Adrenal gland (tissue), 12 donors: ENCODE data around the gene ABLIM1. TPM values are rescaled to one million over a fixed set of nuclear protein-coding genes. Genes with fewer than 3 reads are reported as not detected.

ENCODE experiments used
- DNase-seq, 7 donors: peaks; one replicate each; pipeline ENCODE4 v3.0.0-alpha.2; 2019 to 2020
- H3K27ac ChIP-seq, 5 donors: fragments of 200-600 bp; sonication (generic) in 4 of 5; 1 replicate in 3 of 5; 2 replicates in 2 of 5; pipeline versions ENCODE4 v1.5.1 to v1.8.0; 2016 to 2020; ENCODE audit warnings: mild to moderate bottlenecking in 1 of 5
- H3K27me3 ChIP-seq: fragments of 200-600 bp; 2 replicates; pipeline ENCODE4 v1.8.0; 2021
- H3K36me3 ChIP-seq, 2 donors: fragments of 200-600 bp; replicated peaks in 1 of 2; 1 replicate in 1 of 2; 2 replicates in 1 of 2; pipeline versions ENCODE4 v1.5.1 to v1.8.0; 2018 to 2022
- H3K4me1 ChIP-seq, 2 donors: fragments of 200-600 bp; replicated peaks in 1 of 2; 1 replicate in 1 of 2; 2 replicates in 1 of 2; pipeline versions ENCODE4 v1.5.1 to v1.8.0; 2018 to 2021
- H3K4me3 ChIP-seq, 4 donors: fragments of 200-600 bp; sonication (generic) in 3 of 4; one replicate each; pipeline ENCODE4 v1.5.1; 2016 to 2018
- H3K9me3 ChIP-seq, 3 donors: fragments of 200-600 bp; sonication (generic) in 1 of 3; replicated peaks in 1 of 3; 1 replicate in 2 of 3; 2 replicates in 1 of 3; pipeline versions ENCODE4 v1.5.1 to v1.8.0; 2016 to 2021
- POLR2A ChIP-seq, 2 donors: fragments of 450-650 bp; IDR thresholded peaks; one replicate each; pipeline ENCODE4 v1.6.1; 2017; ENCODE audit warnings: antibody characterized with exemption in 2 of 2, mild to moderate bottlenecking in 2 of 2, moderate library complexity in 1 of 2
- WGBS, 4 donors: extraction: QIAGEN DNeasy Blood & Tissue Kit in 2 of 4; methylation state at CpG; one replicate each; pipeline versions ENCODE4 v1.1.5 to v1.1.7; 2013 to 2017; 5-methylcytosine and 5-hydroxymethylcytosine counted together
- intact Hi-C, 2 donors: fragments of 100-400 bp; cut with DNase I; formaldehyde crosslinking; loops; one replicate each; pipeline versions ENCODE4 v1.14.1 to v1.15.0; 2022 to 2023
- polyA plus RNA-seq, 3 donors: library from polyadenylated mRNA; stranded (reverse); fragments of 200-250 nt in 2 of 3; fragments of 350-450 nt in 1 of 3; fragmentation: Illumina TruSeq in 1 of 3; extraction: RNeasy Lipid Tissue Mini Kit (QIAGEN cat#74804) in 1 of 3; gene quantifications; one replicate each; pipeline ENCODE4 v1.2.3, GENCODE V29; 2013 to 2014
- total RNA-seq, 9 donors: library from RNA; depleted of rRNA in 4 of 9; stranded (reverse); fragments of >200 nt in 4 of 9; fragments of 120-200 nt in 1 of 9; fragmentation: NEBNext Ultra II Directional in 1 of 9; extraction: Animal tissue kit (Norgen Biotek cat#: 25700) in 1 of 9; gene quantifications; one replicate each; pipeline versions ENCODE4 v1.1.0 to v1.2.4, GENCODE V29; 2013 to 2023
- TF ChIP-seq, protein P1 (sequence below), 6 experiments: fragments of 450-650 bp in 4 of 6; fragments of 200-600 bp in 2 of 6; sonication (generic) in 1 of 6; IDR thresholded peaks; 1 replicate in 5 of 6; 2 replicates in 1 of 6; pipeline versions ENCODE4 v1.5.1 to v1.8.0; 2016 to 2021; ENCODE audit warnings: antibody characterized with exemption in 6 of 6, mild to moderate bottlenecking in 2 of 6, moderate library complexity in 1 of 6
- donor health status: healthy with polysubstance abuse.
- donor health status: Bipolar disorder and iron deficiency.
- donor health status: DM: yes; HTN: yes; CAD: no.
- donor health status: DM: no; HTN: no; CAD: no.
- donor health status: DM: no; HTN: no; CAD: no.
- donor health status: DM: yes; HTN: yes; CAD: no.

ABLIM1 gene
- total and polyA plus RNA-seq, 12 donors, result 7.9 to 430 (median 185) TPM

DNA sequence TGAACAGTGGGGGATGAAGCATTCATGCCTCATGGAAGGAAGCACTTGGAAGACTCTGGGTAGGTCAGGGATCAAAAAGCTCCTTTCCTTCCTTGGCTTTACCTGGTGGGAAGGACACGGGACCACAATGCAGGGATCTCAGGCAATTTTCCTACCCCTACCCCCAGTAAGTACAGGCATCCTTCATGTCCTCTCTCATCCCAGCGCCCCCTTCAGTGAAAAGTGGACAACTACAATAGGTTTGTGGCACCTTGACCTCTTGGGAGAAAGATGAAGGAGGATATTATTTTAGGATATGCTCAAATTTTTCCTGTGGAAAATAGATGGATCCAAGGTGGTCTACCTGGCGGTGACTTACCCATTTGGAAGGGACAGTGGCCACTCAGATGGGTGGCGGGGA, 270.3 kb downstream of the ABLIM1 start:
- no peak overlapping the region for H3K27ac ChIP-seq
- DNase-seq, result no peak
- TF ChIP-seq POLR2A (IDR thresholded peaks at IDR 0.05), result no peak
- TF ChIP-seq, protein P1, sequence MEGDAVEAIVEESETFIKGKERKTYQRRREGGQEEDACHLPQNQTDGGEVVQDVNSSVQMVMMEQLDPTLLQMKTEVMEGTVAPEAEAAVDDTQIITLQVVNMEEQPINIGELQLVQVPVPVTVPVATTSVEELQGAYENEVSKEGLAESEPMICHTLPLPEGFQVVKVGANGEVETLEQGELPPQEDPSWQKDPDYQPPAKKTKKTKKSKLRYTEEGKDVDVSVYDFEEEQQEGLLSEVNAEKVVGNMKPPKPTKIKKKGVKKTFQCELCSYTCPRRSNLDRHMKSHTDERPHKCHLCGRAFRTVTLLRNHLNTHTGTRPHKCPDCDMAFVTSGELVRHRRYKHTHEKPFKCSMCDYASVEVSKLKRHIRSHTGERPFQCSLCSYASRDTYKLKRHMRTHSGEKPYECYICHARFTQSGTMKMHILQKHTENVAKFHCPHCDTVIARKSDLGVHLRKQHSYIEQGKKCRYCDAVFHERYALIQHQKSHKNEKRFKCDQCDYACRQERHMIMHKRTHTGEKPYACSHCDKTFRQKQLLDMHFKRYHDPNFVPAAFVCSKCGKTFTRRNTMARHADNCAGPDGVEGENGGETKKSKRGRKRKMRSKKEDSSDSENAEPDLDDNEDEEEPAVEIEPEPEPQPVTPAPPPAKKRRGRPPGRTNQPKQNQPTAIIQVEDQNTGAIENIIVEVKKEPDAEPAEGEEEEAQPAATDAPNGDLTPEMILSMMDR (IDR thresholded peaks at IDR 0.05), result no peak
- 62 to 81% (median 71%) methylated on average over 4 of the region's 4 CpGs for WGBS, 4 donors
- no peaks in the 10 kb centered on the region for H3K27me3 ChIP-seq
- no peaks in the 10 kb centered on the region for H3K9me3 ChIP-seq
- intact Hi-C loops, result no loop called here
- no peaks in the 10 kb centered on the region for H3K4me1 ChIP-seq
- H3K4me3 ChIP-seq, result no peak overlapping the region
- H3K36me3 ChIP-seq, result no peaks in the 10 kb centered on the region

DNA sequence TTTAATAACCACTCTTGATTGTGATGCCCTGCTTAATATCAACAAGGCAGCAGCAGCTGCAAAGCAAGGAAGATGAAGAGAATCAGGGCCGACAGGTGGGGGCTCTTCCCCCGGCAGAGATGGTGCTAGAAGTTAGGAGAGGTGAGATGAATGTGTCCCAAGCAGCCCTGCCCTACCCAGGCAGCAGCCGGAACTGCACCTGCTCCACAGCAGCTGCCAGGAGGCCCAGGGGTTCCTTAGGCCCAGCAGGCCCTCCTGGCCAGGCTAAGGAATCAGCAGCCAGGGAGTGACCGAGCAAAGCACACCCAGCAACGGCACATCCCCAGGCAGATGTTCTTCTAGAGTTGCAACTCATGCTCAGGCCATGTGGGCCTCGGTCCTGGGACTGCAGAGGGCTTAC, 271.6 kb downstream of the ABLIM1 start:
- Histone ChIP-seq H3K4me3 (no peak overlapping the region), H3K4me1 (no peaks in the 10 kb centered on the region), H3K27ac (no peak overlapping the region), H3K9me3 (no peaks in the 10 kb centered on the region), H3K36me3 (no peaks in the 10 kb centered on the region), H3K27me3 (no peaks in the 10 kb centered on the region)
- WGBS, 4 donors, result 82 to 93% (median 86%) methylated on average over 3 to 6 of the region's 6 CpGs
- no peak for DNase-seq
- TF ChIP-seq, protein P1 (IDR thresholded peaks at IDR 0.05), result no peak
- TF ChIP-seq POLR2A (IDR thresholded peaks at IDR 0.05), result no peak
- intact Hi-C loops, result no loop called here

DNA sequence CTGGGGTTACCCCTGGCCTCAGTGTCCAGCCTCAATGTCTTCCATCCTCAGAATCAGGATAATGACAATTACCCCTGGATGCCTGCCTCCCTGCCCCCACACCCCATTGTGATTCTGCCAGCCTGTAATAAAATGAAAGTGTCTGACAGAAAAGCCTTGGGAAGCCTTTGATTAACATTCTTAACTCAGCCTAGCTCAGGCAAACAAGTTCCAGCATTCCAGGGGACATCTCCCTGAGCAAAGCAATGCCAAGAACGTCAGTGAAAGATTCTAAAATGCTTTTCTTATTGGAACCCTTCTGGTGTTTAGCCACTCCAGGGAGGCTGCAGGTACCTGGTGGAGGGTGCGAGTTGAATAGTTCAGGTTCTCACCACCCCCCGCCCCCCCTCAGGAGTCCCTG, 272.5 kb downstream of the ABLIM1 start:
- no peaks in the 10 kb centered on the region for H3K36me3 ChIP-seq
- no peaks in the 10 kb centered on the region for H3K27me3 ChIP-seq
- no peak overlapping the region for H3K27ac ChIP-seq
- 67 to 81% (median 75%) methylated on average over 3 of the region's 3 CpGs for WGBS, 4 donors
- TF ChIP-seq, protein P1 (IDR thresholded peaks at IDR 0.05), result no peak
- no peak for TF ChIP-seq POLR2A (IDR thresholded peaks at IDR 0.05)
- no peaks in the 10 kb centered on the region for H3K4me1 ChIP-seq
- intact Hi-C loops, result no loop called here
- H3K4me3 ChIP-seq, result no peak overlapping the region
- no peaks in the 10 kb centered on the region for H3K9me3 ChIP-seq
- no peak for DNase-seq

DNA sequence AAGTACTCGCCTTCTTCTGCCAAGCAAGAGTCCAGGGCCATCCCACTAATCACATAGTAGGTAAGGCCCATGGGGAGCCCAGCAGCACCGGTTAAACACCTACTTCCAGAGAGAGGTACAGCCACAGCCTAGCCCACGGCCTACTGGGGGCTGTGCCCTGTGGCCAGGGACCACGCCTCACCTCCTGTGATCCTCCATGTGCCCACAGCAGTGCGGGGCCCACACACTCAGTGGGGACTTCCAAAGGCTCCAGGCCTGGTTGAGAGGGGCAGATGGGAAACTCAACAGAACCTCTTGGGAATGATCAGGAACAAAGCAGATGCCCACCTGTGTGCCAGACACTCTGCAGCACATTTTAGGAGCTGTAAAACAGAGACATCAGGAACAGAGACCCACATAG, 273.5 kb downstream of the ABLIM1 start:
- no peak for DNase-seq
- Histone ChIP-seq H3K4me3 (no peak overlapping the region), H3K27ac (no peak overlapping the region), H3K27me3 (no peaks in the 10 kb centered on the region), H3K4me1 (no peaks in the 10 kb centered on the region), H3K9me3 (no peaks in the 10 kb centered on the region), H3K36me3 (no peaks in the 10 kb centered on the region)
- intact Hi-C loops, result no loop called here
- WGBS, 4 donors, result 77 to 91% (median 88%) methylated on average over 3 to 5 of the region's 5 CpGs
- TF ChIP-seq POLR2A (IDR thresholded peaks at IDR 0.05), result no peak
- TF ChIP-seq, protein P1 (IDR thresholded peaks at IDR 0.05), result no peak
